Measurements from ENCODE around the gene MARK2.

DNA sequence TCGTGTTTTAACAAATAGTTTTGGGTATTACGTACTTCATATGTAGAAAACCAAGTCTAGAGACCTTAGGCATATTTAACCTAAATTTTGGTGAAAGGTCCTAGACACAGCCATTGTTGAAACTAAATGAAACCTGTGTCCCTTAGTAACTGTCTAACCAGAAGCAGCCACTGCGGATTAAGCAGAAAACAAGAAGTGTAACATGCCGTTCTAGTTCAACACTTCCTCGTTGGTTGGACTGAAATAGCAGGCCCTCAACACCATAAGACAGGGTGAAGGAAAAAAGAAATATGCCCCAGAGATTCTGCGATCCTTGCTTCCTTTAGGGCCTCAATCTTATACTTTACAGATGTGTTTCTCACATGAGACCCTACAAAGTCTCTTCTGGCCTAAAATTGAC lies 101.9 kb downstream of the MARK2 start:
- TF ChIP-seq EZH2 (optimal IDR thresholded peaks at IDR 0.05; ENCODE audit: low read depth, low read length): no peak
- TF ChIP-seq, protein P1, sequence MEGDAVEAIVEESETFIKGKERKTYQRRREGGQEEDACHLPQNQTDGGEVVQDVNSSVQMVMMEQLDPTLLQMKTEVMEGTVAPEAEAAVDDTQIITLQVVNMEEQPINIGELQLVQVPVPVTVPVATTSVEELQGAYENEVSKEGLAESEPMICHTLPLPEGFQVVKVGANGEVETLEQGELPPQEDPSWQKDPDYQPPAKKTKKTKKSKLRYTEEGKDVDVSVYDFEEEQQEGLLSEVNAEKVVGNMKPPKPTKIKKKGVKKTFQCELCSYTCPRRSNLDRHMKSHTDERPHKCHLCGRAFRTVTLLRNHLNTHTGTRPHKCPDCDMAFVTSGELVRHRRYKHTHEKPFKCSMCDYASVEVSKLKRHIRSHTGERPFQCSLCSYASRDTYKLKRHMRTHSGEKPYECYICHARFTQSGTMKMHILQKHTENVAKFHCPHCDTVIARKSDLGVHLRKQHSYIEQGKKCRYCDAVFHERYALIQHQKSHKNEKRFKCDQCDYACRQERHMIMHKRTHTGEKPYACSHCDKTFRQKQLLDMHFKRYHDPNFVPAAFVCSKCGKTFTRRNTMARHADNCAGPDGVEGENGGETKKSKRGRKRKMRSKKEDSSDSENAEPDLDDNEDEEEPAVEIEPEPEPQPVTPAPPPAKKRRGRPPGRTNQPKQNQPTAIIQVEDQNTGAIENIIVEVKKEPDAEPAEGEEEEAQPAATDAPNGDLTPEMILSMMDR (IDR thresholded peaks at IDR 0.05; ENCODE audit: low read length): no peak
- no peak for TF ChIP-seq EZH2phosphoT487 (IDR thresholded peaks at IDR 0.05; ENCODE audit: low read length)
